HepG2 (cell line): ENCODE results near the gene ZFAND3. TPM values are rescaled to one million over a fixed set of nuclear protein-coding genes. Genes with fewer than 3 reads are reported as not detected.

ENCODE experiments used
- MAZ ChIP-seq, 2 experiments: sonication (generic) in 1 of 2; formaldehyde crosslinking in 1 of 2; IDR thresholded peaks; 2 replicates each; pipeline versions ENCODE4 v1.5.0 to v1.6.1; 2012 to 2020; ENCODE audit warnings: low read depth in 2 of 2, mild to moderate bottlenecking in 2 of 2, borderline replicate concordance in 1 of 2, improper control_type of control experiment in 1 of 2, low read length in 1 of 2, missing genetic modification reagents in 1 of 2, moderate library complexity in 1 of 2
- PHF20 ChIP-seq: sonication (generic); formaldehyde crosslinking; IDR thresholded peaks from 2 replicates; pipeline ENCODE4 v1.5.0; 2020; ENCODE audit warnings: mild to moderate bottlenecking, missing genetic modification reagents
- PTBP1 ChIP-seq: fragments of 200-400 bp; formaldehyde crosslinking; IDR thresholded peaks from 2 replicates; pipeline ENCODE4 v1.6.1; 2018; ENCODE audit warnings: low read length, low read depth; ENCODE audit not compliant: poor library complexity, severe bottlenecking
- SP4 ChIP-seq: sonication (generic); formaldehyde crosslinking; IDR thresholded peaks from 2 replicates; pipeline ENCODE4 v1.8.1; 2023; ENCODE audit warnings: mild to moderate bottlenecking, missing genetic modification reagents
- ZFP90 ChIP-seq: sonication (generic); formaldehyde crosslinking; IDR thresholded peaks from 2 replicates; pipeline ENCODE4 v1.8.0; 2022; ENCODE audit warnings: missing genetic modification reagents, mild to moderate bottlenecking, inconsistent platforms, borderline replicate concordance
- ZMYM3 ChIP-seq: sonication (generic); formaldehyde crosslinking; IDR thresholded peaks from 2 replicates; pipeline ENCODE4 v1.5.1; 2020; ENCODE audit warnings: mild to moderate bottlenecking, missing genetic modification reagents
- ZNF354B ChIP-seq: sonication (generic); formaldehyde crosslinking; IDR thresholded peaks from 2 replicates; pipeline ENCODE4 v1.8.0; 2022; ENCODE audit warnings: mild to moderate bottlenecking, missing genetic modification reagents
- ZNF616 ChIP-seq: sonication (generic); formaldehyde crosslinking; IDR thresholded peaks from 2 replicates; pipeline ENCODE4 v1.5.0; 2020; ENCODE audit warnings: low read depth, mild to moderate bottlenecking, missing genetic modification reagents
- polyA plus RNA-seq, 8 experiments: library from polyadenylated mRNA; depleted of rRNA in 3 of 8; stranded (reverse) in 7 of 8; unstranded in 1 of 8; fragments of >200 nt; fragmentation: Illumina TruSeq in 4 of 8; extraction: Trizol in 4 of 8; gene quantifications; 2 replicates each; pipeline versions ENCODE4 v1.2.1 to v1.2.3, GENCODE V29; 2011 to 2016; ENCODE audit warnings: low read depth in 4 of 8, missing spikeins in 1 of 8, mixed read lengths in 1 of 8; ENCODE audit not compliant: insufficient read depth in 1 of 8
- total RNA-seq, 5 experiments: library from RNA; depleted of rRNA; stranded (reverse); fragments of >200 nt; fragmentation: Illumina TruSeq; extraction: Trizol; gene quantifications; 2 replicates each; pipeline ENCODE4 v1.2.3, GENCODE V29; 2016; ENCODE audit warnings: low read depth in 1 of 5
- TF ChIP-seq, protein P1 (sequence below): sonication (generic); formaldehyde crosslinking; IDR thresholded peaks from 2 replicates; pipeline ENCODE4 v1.5.0; 2020; ENCODE audit warnings: mild to moderate bottlenecking, missing genetic modification reagents, borderline replicate concordance
- TF ChIP-seq, protein P2 (sequence below): sonication (generic); formaldehyde crosslinking; IDR thresholded peaks from 2 replicates; pipeline ENCODE4 v1.4.0; 2020; ENCODE audit warnings: missing genetic modification reagents
- TF ChIP-seq, protein P3 (sequence below): sonication (generic); formaldehyde crosslinking; IDR thresholded peaks from 2 replicates; pipeline ENCODE4 v1.4.0; 2020; ENCODE audit warnings: mild to moderate bottlenecking, missing genetic modification reagents

ZFAND3 gene
- total and polyA plus RNA-seq, 2 of the 13 experiments (the other 11 are each of a cell fraction or from before 2014, with no cell fraction given), result 16.4 to 17.1 TPM

DNA sequence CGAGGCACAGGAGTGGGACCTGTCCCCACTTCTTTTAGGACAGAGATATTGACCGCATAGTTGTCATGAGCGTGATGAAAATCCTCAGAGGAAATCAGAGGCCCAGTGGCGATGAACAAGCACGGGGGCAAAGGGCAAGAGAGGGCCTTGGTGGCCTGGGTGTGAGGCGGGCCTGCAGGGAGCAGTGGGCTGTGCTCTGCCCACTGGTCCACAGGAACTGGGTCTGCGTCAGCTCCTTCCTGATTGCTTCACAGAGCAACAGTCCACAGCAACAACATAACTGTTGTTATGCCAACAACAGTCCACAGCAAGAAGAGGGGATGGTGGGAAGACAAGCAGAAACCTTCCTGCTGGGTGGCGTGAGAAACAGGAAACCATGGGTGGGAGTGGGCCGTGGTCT lies 335.6 kb downstream of the ZFAND3 start (continued):
- TF ChIP-seq, protein P1, sequence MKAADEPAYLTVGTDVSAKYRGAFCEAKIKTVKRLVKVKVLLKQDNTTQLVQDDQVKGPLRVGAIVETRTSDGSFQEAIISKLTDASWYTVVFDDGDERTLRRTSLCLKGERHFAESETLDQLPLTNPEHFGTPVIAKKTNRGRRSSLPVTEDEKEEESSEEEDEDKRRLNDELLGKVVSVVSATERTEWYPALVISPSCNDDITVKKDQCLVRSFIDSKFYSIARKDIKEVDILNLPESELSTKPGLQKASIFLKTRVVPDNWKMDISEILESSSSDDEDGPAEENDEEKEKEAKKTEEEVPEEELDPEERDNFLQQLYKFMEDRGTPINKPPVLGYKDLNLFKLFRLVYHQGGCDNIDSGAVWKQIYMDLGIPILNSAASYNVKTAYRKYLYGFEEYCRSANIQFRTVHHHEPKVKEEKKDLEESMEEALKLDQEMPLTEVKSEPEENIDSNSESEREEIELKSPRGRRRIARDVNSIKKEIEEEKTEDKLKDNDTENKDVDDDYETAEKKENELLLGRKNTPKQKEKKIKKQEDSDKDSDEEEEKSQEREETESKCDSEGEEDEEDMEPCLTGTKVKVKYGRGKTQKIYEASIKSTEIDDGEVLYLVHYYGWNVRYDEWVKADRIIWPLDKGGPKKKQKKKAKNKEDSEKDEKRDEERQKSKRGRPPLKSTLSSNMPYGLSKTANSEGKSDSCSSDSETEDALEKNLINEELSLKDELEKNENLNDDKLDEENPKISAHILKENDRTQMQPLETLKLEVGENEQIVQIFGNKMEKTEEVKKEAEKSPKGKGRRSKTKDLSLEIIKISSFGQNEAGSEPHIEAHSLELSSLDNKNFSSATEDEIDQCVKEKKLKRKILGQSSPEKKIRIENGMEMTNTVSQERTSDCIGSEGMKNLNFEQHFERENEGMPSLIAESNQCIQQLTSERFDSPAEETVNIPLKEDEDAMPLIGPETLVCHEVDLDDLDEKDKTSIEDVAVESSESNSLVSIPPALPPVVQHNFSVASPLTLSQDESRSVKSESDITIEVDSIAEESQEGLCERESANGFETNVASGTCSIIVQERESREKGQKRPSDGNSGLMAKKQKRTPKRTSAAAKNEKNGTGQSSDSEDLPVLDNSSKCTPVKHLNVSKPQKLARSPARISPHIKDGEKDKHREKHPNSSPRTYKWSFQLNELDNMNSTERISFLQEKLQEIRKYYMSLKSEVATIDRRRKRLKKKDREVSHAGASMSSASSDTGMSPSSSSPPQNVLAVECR (CRISPR knock-in tag), result no peak; the same call in 1 of the 2 replicates
- TF ChIP-seq ZNF616 (no peak), SP4 (CRISPR knock-in tag) (peak; percentile 63; the same call in 1 of the 2 replicates), ZFP90 (no peak), MAZ (IDR thresholded peaks at IDR 0.05; ENCODE audit: borderline replicate concordance, low read depth, low read length) (0 out of 2 replicates have a peak, but pooled peaks have one; percentile 31), MAZ (CRISPR knock-in tag; IDR thresholded peaks at IDR 0.05; ENCODE audit: low read depth) (no peak), ZMYM3 (no peak), ZNF354B (no peak), PTBP1 (no peak), PHF20 (no peak)
- TF ChIP-seq, protein P2, sequence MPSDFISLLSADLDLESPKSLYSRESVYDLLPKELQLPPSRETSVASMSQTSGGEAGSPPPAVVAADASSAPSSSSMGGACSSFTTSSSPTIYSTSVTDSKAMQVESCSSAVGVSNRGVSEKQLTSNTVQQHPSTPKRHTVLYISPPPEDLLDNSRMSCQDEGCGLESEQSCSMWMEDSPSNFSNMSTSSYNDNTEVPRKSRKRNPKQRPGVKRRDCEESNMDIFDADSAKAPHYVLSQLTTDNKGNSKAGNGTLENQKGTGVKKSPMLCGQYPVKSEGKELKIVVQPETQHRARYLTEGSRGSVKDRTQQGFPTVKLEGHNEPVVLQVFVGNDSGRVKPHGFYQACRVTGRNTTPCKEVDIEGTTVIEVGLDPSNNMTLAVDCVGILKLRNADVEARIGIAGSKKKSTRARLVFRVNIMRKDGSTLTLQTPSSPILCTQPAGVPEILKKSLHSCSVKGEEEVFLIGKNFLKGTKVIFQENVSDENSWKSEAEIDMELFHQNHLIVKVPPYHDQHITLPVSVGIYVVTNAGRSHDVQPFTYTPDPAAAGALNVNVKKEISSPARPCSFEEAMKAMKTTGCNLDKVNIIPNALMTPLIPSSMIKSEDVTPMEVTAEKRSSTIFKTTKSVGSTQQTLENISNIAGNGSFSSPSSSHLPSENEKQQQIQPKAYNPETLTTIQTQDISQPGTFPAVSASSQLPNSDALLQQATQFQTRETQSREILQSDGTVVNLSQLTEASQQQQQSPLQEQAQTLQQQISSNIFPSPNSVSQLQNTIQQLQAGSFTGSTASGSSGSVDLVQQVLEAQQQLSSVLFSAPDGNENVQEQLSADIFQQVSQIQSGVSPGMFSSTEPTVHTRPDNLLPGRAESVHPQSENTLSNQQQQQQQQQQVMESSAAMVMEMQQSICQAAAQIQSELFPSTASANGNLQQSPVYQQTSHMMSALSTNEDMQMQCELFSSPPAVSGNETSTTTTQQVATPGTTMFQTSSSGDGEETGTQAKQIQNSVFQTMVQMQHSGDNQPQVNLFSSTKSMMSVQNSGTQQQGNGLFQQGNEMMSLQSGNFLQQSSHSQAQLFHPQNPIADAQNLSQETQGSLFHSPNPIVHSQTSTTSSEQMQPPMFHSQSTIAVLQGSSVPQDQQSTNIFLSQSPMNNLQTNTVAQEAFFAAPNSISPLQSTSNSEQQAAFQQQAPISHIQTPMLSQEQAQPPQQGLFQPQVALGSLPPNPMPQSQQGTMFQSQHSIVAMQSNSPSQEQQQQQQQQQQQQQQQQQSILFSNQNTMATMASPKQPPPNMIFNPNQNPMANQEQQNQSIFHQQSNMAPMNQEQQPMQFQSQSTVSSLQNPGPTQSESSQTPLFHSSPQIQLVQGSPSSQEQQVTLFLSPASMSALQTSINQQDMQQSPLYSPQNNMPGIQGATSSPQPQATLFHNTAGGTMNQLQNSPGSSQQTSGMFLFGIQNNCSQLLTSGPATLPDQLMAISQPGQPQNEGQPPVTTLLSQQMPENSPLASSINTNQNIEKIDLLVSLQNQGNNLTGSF, result no peak
- TF ChIP-seq, protein P3, sequence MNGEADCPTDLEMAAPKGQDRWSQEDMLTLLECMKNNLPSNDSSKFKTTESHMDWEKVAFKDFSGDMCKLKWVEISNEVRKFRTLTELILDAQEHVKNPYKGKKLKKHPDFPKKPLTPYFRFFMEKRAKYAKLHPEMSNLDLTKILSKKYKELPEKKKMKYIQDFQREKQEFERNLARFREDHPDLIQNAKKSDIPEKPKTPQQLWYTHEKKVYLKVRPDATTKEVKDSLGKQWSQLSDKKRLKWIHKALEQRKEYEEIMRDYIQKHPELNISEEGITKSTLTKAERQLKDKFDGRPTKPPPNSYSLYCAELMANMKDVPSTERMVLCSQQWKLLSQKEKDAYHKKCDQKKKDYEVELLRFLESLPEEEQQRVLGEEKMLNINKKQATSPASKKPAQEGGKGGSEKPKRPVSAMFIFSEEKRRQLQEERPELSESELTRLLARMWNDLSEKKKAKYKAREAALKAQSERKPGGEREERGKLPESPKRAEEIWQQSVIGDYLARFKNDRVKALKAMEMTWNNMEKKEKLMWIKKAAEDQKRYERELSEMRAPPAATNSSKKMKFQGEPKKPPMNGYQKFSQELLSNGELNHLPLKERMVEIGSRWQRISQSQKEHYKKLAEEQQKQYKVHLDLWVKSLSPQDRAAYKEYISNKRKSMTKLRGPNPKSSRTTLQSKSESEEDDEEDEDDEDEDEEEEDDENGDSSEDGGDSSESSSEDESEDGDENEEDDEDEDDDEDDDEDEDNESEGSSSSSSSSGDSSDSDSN, result peak; percentile 38; the same call in 1 of the 2 replicates
